Panc1 (cell line): ENCODE data around the gene ARL5A. TPM values are rescaled to one million over a fixed set of nuclear protein-coding genes. Genes with fewer than 3 reads are reported as not detected.
"Not testable (repeated sequence)": the region's sequence is repeated elsewhere in the genome, so short reads cannot be mapped to it uniquely, and the experiment has no call there.

ENCODE experiments used
- ATAC-seq: fragments of 200-7000 bp; cut with Tn5 transposase; 2 replicates; pipeline ENCODE4 v1.9.1; 2020; ENCODE audit warnings: mild to moderate bottlenecking, moderate library complexity
- BruUV-seq: library from RNA; stranded (reverse); fragments of 400-500 nt; replicated peaks from 2 replicates; lab custom pipeline; 2021; lab: Mats Ljungman, UMichigan
- CTCF ChIA-PET: fragments of 300-600 bp; sonication (Branson Sonifier 250); formaldehyde crosslinking; loops from one replicate; lab custom pipeline; 2022; ENCODE audit warnings: antibody characterized with exemption; lab: Charles Lee
- POLR2A ChIA-PET: fragments of 300-600 bp; sonication (Branson Sonifier 250); formaldehyde crosslinking; loops from one replicate; lab custom pipeline; 2022; ENCODE audit warnings: antibody characterized with exemption; lab: Charles Lee
- DNase-seq: peaks from one replicate; pipeline ENCODE4 v3.0.0-alpha.2; 2010; ENCODE audit warnings: low read depth, low spot score
- H3K27ac ChIP-seq: 2 replicates; pipeline ENCODE4 v1.5.1; 2011; ENCODE audit warnings: mild to moderate bottlenecking, low read length, inconsistent platforms
- H3K27me3 ChIP-seq: fragments of 200-500 bp; sonication (Bioruptor generic); 2 replicates; pipeline ENCODE4 v1.6.0; 2014; ENCODE audit warnings: low read length, inconsistent platforms; ENCODE audit not compliant: control insufficient read depth, insufficient read depth
- H3K36me3 ChIP-seq: fragments of 200-500 bp; sonication (Bioruptor generic); 2 replicates; pipeline ENCODE4 v1.5.1; 2014; ENCODE audit warnings: inconsistent platforms, mild to moderate bottlenecking, low read length, moderate library complexity; ENCODE audit not compliant: control insufficient read depth, insufficient read depth
- H3K4me1 ChIP-seq: 2 replicates; pipeline ENCODE4 v1.5.1; 2011; ENCODE audit warnings: inconsistent platforms, mild to moderate bottlenecking, low read length, moderate library complexity; ENCODE audit not compliant: control insufficient read depth, insufficient read depth
- H3K4me3 ChIP-seq, 2 experiments: 2 replicates each; pipeline ENCODE4 v1.5.1; 2011 to 2012; ENCODE audit warnings: low read depth in 2 of 2, low read length in 2 of 2, mild to moderate bottlenecking in 2 of 2, inconsistent platforms in 1 of 2, moderate library complexity in 1 of 2
- H3K9me3 ChIP-seq: fragments of 200-500 bp; sonication (Bioruptor generic); 2 replicates; pipeline ENCODE4 v1.5.1; 2014; ENCODE audit warnings: low read depth, mild to moderate bottlenecking, inconsistent platforms, low read length, moderate library complexity; ENCODE audit not compliant: control insufficient read depth, insufficient read depth
- CTCF ChIP-seq: fragments of 450-650 bp; IDR thresholded peaks from 2 replicates; pipeline ENCODE4 v1.5.1; 2017; ENCODE audit warnings: mild to moderate bottlenecking
- POLR2AphosphoS5 ChIP-seq: IDR thresholded peaks from 2 replicates; pipeline ENCODE4 v1.6.1; 2012; ENCODE audit warnings: mild to moderate bottlenecking, low read depth, low read length, moderate library complexity
- SIN3A ChIP-seq: IDR thresholded peaks from 2 replicates; pipeline ENCODE4 v1.6.1; 2012; ENCODE audit warnings: low read depth, mild to moderate bottlenecking, low read length, moderate library complexity, borderline replicate concordance; ENCODE audit not compliant: insufficient read depth
- TCF7L2 ChIP-seq: IDR thresholded peaks from 2 replicates; pipeline ENCODE4 v1.6.1; 2011; ENCODE audit warnings: mild to moderate bottlenecking, low read depth, low read length, inconsistent platforms
- in situ Hi-C: cut with HindIII; loops from 2 replicates; pipeline ENCODE4 v1.10.0; 2016; ENCODE audit warnings: low sequenced_read_pairs, low pct_unique_long_range_greater_than_20kb
- intact Hi-C: fragments of 100-400 bp; cut with micrococcal nuclease; formaldehyde crosslinking; loops from one replicate; pipeline ENCODE4 v1.10.0; 2022; ENCODE audit not compliant: unreplicated experiment
- total RNA-seq: library from RNA; stranded (reverse); gene quantifications from one replicate; pipeline ENCODE4 v1.2.1, GENCODE V29; 2021; ENCODE audit not compliant: unreplicated experiment
- TF ChIP-seq, protein P1 (sequence below), 2 experiments: IDR thresholded peaks; 2 replicates each; pipeline ENCODE4 v1.6.1; 2011 to 2012; ENCODE audit warnings: low read depth in 2 of 2, control low read depth in 1 of 2, low read length in 1 of 2, mild to moderate bottlenecking in 1 of 2, moderate library complexity in 1 of 2; ENCODE audit not compliant: insufficient read depth in 1 of 2

ARL5A gene
- total RNA-seq, 1 experiment from 2014 or later = 47.5 TPM

DNA sequence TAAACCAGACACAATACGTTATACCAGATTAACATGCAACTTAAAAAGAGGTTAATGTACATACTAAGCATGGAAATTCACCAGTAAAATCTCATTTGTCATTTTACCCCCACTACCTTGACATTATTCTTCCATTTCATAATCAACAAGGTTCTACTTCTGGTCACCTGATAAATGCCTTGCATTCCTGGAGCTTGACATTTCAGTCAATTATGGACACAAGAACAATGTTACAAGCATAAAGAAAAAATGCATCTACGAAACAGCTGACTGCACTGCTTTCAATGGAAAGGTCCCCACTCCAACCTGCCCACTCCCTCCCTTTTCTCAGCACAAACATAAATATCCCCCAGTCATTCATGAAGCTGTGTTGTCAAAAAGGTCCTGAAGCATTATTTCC, 31.4 kb downstream of the ARL5A start:
- CTCF ChIA-PET = no interaction called here

GRCh38 chr2:151795646-151796240, 32.5 kb downstream of the ARL5A start:
- POLR2A ChIA-PET = no interaction called here
- in situ Hi-C loops = no loop called here
- H3K4me3 ChIP-seq = no peak overlapping the region
- TF ChIP-seq, protein P1, sequence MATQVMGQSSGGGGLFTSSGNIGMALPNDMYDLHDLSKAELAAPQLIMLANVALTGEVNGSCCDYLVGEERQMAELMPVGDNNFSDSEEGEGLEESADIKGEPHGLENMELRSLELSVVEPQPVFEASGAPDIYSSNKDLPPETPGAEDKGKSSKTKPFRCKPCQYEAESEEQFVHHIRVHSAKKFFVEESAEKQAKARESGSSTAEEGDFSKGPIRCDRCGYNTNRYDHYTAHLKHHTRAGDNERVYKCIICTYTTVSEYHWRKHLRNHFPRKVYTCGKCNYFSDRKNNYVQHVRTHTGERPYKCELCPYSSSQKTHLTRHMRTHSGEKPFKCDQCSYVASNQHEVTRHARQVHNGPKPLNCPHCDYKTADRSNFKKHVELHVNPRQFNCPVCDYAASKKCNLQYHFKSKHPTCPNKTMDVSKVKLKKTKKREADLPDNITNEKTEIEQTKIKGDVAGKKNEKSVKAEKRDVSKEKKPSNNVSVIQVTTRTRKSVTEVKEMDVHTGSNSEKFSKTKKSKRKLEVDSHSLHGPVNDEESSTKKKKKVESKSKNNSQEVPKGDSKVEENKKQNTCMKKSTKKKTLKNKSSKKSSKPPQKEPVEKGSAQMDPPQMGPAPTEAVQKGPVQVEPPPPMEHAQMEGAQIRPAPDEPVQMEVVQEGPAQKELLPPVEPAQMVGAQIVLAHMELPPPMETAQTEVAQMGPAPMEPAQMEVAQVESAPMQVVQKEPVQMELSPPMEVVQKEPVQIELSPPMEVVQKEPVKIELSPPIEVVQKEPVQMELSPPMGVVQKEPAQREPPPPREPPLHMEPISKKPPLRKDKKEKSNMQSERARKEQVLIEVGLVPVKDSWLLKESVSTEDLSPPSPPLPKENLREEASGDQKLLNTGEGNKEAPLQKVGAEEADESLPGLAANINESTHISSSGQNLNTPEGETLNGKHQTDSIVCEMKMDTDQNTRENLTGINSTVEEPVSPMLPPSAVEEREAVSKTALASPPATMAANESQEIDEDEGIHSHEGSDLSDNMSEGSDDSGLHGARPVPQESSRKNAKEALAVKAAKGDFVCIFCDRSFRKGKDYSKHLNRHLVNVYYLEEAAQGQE (IDR thresholded peaks at IDR 0.05; ENCODE audit: insufficient read depth in 1 of 2, low read depth in 2 of 2, low read length in 1 of 2) = no peak
- TF ChIP-seq POLR2AphosphoS5 = no peak
- no peak for TF ChIP-seq SIN3A
- TF ChIP-seq CTCF = no peak
- CTCF ChIA-PET = no interaction called here
- no peak overlapping the region for H3K27ac ChIP-seq
- intact Hi-C loops = loop anchor here (10.0 kb wide), 1 partner anchor 229 kb away; no protein-coding TSS in a partner anchor
- H3K4me1 ChIP-seq = no peaks in the 10 kb centered on the region
- no peaks in the 10 kb centered on the region; the same call in 1 of the 2 replicates for H3K36me3 ChIP-seq
- no peak for DNase-seq
- no peaks in the 10 kb centered on the region for H3K9me3 ChIP-seq
- no TSS peak for BruUV-seq
- no peak for ATAC-seq
- H3K27me3 ChIP-seq = no peaks in the 10 kb centered on the region

More for the DNA sequence above, 31.4 kb downstream of the ARL5A start:
- no peak overlapping the region for H3K4me3 ChIP-seq
- ATAC-seq (no peak), DNase-seq (no peak)
- no peaks in the 10 kb centered on the region for H3K9me3 ChIP-seq
- intact Hi-C loops (loop anchor here (10.0 kb wide), 1 partner anchor 228 kb away; no protein-coding TSS in a partner anchor), in situ Hi-C loops (no loop called here)
- H3K27ac ChIP-seq = no peak overlapping the region
- TF ChIP-seq TCF7L2 (no peak), SIN3A (no peak), POLR2AphosphoS5 (no peak), CTCF (no peak)
- TF ChIP-seq, protein P1 (IDR thresholded peaks at IDR 0.05; ENCODE audit: insufficient read depth in 1 of 2, low read depth in 2 of 2, low read length in 1 of 2) = no peak
- POLR2A ChIA-PET = no interaction called here
- H3K27me3 ChIP-seq = no peaks in the 10 kb centered on the region
- H3K4me1 ChIP-seq = no peaks in the 10 kb centered on the region
- H3K36me3 ChIP-seq = peaks cover 4% of the 10 kb centered on the region
- BruUV-seq = no TSS peak

DNA sequence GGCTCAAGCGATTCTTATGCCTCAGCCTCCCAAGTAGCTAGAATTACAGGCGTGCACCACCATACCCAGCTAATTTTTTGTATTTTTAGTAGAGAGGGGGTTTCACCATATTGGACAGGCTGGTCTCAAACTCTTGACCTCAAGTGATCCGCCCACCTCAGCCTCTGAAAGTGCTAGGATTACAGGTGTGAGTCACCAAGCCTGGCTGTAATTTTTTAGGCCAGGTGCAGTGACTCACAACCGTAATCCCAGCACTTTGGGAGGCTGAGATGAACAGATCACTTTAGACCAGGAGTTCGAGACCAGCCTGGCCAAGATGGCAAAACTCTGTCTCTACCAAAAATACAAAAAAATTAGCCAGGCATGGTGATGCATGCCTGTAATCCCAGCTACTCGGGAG, 33.8 kb downstream of the ARL5A start:
- H3K9me3 ChIP-seq, H3K27ac ChIP-seq, in situ Hi-C loops, DNase-seq, POLR2A ChIA-PET, ATAC-seq, H3K27me3 ChIP-seq, H3K4me3 ChIP-seq, H3K36me3 ChIP-seq, BruUV-seq, H3K4me1 ChIP-seq, CTCF ChIA-PET: not testable (repeated sequence)
- intact Hi-C loops = loop anchor here (10.0 kb wide), 1 partner anchor 230 kb away; no protein-coding TSS in a partner anchor
